GM18519 (cell line): ENCODE results near the gene BUB1B.
"Not testable (repeated sequence)": the region's sequence is repeated elsewhere in the genome, so short reads cannot be mapped to it uniquely, and the experiment has no call there.

ENCODE experiments used
- ATAC-seq: cut with Tn5 transposase; IDR thresholded peaks from one replicate; pipeline ENCODE4 v1.9.1; 2021; ENCODE audit warnings: mild to moderate bottlenecking, moderate library complexity; ENCODE audit not compliant: unreplicated experiment, low FRiP score

Gene BUB1B

GRCh38 chr15:40167374-40167773, 6.5 kb downstream of the BUB1B start:
- not testable (repeated sequence) for ATAC-seq

DNA sequence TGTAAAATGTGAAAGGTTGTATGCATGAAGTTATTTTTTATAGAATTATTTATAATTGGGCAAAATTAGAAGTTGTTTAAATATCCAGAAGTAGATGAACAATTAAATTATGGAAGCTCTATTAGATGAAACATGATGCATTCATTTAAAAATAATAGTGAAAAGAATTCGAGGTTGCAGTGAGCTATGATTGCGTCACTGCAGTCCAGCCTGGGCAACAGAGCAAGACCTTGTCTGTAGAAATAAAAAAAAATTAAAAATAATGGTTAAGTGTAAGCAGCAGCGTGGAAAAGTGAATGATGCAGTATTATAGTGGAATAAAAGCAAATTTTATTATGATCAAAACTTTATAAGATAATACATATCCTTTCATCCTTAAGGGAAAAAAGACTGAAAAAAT, 14.3 kb downstream of the BUB1B start:
- no peak for ATAC-seq

DNA sequence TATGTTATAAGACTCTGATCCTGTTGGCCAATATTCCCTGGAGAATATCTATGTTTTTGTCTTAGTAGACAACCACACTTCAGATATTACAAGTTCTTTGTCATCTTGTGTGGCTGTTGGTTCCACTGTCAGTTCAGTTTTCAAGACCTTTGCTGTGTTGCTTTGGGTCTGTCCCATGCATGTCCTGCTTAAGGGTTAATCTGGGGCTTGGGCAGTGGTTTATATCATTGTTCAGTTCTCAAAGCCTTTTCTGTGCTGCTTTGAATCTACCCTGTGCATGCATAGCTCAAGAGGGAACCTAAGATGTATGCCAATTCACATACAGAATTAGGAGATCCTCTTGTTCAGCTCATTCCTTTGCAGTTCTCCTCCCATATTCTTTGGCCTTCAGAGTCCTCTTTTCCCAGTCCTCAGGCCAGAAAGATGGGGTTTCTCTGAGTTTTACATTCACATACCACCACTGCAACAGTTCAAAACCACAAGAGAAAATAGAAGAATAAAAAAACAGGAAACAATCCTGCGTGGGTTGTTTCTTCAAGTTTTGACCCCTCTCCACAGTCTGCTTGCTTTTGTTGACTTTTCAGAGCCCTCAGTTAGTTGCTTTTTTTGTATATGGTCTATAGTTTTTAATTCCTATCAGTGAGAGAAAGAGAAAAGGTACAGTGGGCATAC, 21.6 kb downstream of the BUB1B start:
- no peak for ATAC-seq

DNA sequence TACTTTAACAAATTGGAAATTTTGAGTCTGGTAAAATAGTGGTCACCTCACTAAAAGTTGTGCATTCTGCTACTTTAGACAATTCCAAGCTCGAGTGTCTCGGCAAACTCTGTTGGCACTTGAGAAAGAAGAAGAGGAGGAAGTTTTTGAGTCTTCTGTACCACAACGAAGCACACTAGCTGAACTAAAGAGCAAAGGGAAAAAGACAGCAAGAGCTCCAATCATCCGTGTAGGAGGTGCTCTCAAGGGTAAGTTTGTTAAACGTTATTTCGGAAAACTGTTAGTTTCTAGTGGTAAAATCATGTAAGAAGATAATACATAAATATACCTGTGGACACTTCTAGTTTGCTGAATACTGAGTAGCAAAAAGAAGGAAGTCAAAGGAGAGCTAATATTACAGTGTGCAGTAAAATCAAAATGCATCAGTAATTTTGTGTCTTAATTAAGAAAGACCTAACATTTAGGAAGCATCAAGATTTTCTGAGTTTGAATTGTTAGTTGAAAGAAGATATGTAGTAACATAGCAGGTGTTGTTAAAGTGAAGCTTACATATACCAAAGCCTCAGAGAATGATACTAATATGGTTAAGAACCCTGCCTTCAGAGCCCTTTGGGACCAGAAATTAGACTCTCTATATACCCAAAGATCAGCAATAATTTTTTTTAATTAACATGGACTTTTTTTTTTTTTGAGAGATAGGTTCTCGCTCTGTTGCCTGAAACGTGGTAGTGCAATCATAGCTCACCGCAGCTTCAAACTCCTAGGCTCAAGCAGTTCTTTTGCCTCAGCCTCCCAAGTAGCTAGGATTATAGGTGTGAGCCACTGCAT, 23.0 kb downstream of the BUB1B start:
- no peak for ATAC-seq

- ATAC-seq, result no peak
Measured at GRCh38 chr15:40190591-40190990, 29.7 kb downstream of the BUB1B start.

DNA sequence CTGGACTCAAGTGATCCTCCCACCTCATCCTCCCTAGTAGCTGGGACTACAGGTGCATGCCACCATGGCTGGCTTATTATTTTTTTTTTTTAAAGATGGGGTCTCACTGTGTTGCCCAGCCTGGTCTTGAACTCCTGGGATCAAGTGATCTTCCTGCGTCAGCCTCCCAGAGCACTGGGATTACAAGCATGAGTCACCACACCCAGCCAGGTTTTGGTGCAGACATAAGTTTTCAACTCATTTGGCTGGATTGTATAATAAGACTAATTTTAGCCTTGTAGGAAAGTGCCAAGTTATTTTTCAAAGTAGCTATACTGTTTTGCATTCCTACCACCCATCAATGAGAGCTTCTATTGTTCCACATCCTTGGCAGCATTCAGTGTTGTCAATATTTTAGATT, 32.1 kb downstream of the BUB1B start:
- ATAC-seq, result no peak

- ATAC-seq, result no peak
Measured at GRCh38 chr15:40197434-40197833, 36.6 kb downstream of the BUB1B start.

- no peak for ATAC-seq
Measured at GRCh38 chr15:40198355-40199085, 37.7 kb downstream of the BUB1B start.

DNA sequence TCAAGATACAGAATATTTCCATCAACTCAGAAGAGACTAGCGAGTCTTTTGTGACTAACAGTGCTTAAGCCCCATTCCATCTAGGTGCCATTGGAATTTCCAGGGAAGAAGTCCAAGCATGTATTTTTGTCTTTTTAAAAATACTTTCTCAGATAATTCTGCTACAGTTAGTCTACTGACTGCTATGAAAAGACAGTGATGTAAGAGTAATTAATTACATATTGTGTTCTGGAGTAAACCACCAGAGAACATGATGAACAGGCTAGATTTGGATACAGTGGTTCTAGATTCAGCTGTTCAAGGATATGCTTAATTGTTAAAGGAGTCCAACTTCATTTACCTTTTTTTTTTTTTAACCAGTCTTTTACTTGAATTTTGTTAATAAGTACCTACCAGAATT, 43.2 kb downstream of the BUB1B start:
- ATAC-seq, result no peak

- no peak for ATAC-seq
Measured at GRCh38 chr15:40217166-40217824, 56.4 kb downstream of the BUB1B start.

DNA sequence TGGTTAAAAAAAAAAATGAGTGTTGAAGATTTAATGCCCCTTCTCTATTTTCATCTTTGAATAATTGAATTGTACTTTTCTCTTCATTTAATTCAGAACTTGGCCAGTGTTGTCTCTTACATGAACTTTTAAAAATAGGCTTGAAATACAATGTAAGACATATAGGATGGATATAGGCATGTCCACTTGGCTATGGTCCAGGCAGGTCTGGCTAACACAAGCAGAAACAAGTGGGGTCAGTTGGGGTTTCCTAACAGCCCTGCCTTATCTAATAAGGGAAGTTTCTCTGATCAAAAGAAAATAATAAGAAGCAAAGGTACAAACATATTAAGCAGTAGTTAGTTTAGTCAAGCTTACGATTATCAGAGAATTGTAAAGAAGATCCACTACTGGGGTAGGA, 58.9 kb downstream of the BUB1B start:
- no peak for ATAC-seq

GRCh38 chr15:40222131-40222530, 61.3 kb downstream of the BUB1B start:
- ATAC-seq, result no peak

DNA sequence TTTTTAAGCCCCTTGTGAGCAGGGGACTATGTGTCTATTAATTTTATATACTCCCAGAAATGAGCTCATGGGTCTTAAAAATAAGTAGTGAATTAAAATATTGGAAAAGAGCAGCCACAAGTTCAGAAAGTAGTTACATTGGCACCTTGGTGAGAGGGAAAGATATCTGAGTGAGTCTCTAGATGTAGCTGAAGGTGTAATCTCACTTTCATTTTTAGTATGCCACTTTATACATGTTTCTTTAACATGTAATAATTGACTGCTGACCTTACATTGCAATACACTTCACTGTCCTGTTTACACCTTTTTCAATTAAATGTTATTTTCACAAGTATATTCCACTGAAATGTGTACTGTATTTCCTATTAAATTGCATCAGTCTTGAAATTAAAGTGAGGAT, 65.9 kb downstream of the BUB1B start:
- no peak for ATAC-seq

DNA sequence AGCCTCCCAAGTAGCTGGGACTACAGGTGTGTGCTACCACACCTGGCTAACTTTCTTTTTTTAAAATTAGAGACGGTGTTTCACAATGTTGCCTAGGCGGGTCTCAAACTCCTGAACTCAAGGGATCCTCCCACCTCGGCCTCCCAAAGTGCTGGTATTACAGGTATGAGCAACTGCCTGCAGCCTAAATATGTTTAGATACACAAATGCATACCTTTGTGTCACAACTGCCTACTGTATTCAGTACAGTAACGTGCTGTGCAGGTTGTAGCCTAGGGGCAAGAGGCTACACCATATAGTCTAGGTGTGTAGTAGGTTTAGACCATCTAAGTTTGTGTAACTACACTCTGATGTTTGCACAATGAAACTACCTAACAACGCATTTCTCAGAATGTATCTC, 68.4 kb downstream of the BUB1B start:
- ATAC-seq, result no peak

DNA sequence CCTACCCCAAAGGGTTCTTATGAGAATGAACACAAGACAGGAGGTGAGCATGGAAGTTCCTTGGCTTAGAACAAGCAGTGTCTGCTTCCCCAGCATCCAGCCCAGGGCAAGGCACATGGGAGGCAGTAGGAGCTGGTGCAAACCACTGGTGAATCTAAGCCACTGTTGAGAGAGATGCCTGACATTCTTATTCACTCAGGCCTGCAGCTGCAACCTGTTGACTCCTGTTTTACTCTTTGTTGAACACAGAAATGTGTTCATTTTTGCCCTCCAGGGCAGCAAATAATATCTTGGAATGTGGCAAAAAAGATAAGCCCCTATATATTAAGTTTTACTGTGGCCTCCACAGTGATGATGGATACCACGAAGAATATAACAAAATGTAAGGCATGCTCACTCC, 69.1 kb downstream of the BUB1B start:
- no peak for ATAC-seq

DNA sequence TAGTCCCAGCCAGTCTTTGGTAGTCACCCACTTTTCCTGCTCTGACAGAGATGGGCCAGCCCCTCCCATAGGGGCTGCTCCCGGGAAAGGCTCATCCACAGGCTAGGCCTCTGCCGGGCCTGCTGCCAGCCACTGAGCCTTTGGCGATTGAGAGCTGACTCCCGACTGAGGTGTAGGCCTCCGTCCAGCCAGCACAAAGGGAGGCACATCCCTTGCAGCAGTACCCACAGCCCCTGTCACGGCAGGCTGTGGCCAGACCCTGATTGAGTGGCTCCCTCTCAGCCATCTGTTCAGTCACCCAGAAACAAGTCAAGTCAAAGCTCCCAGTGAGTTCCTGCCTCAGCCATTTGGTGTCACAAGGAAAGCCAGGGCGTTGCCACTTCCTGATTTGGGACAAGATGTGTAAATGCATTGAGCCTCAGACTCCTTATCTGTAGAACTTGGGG, 71.8 kb downstream of the BUB1B start:
- no peak for ATAC-seq

DNA sequence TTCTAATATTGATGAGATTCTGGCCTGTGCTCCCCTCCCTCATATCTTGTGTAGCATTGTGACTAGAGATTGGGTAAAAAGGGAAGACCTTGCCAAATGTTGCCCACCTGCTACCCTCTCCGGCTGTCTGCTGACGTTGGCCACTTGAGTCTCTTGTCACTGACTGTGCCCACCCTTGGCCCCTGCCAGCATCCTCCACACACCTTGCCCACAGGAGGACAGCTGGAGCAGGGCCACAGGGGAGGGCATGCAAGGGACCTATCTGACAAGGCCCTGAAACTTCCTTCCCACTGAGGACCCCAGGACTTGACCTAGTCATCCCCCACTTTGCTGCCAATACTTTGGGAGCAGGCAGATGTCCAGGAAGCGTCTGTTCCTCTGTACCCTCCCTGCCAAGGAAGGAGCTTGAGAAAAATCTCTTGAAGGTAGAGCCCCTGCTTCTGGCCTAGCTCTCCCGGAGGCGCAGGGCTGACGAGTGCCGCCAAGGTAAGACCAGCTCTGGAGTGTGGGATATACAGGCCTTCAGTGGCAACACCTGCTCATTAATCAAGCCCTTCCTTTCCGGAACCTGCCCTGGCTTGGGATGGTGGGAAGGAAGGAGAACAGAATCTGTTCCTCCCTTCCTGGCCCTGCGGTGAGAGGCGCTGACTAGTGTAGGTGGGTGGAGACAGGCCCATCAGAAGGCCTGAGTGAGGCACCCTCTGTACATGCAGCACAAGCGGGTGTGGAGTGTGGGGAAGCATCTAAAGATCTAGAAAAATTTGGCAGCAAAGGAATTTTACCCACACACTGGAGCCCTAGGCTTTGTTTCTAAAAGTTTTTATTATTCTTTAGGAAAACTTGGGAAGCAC, 73.1 kb downstream of the BUB1B start:
- no peak for ATAC-seq

GRCh38 chr15:40234783-40235182, 73.9 kb downstream of the BUB1B start:
- ATAC-seq, result no peak

GRCh38 chr15:40235201-40235885, 74.5 kb downstream of the BUB1B start:
- ATAC-seq, result no peak
